Large intestine (tissue), 3 donors: Measurements from ENCODE around the gene ANKS1B. TPM values are rescaled to one million over a fixed set of nuclear protein-coding genes. Genes with fewer than 3 reads are reported as not detected.

Experiments used
- DNase-seq, 2 donors: peaks; one replicate each; pipeline versions ENCODE4 v3.0.0 to v3.0.0-alpha.2; 2013
- H3K27ac ChIP-seq: one replicate; pipeline ENCODE4 v1.5.1; 2013; ENCODE audit warnings: low read length
- H3K27me3 ChIP-seq: 2 replicates; pipeline ENCODE4 v1.6.1; 2013; ENCODE audit warnings: low read length; ENCODE audit not compliant: control insufficient read depth, insufficient read depth
- H3K36me3 ChIP-seq: 2 replicates; pipeline ENCODE4 v1.6.1; 2013; ENCODE audit warnings: low read length; ENCODE audit not compliant: control insufficient read depth, insufficient read depth
- H3K4me1 ChIP-seq: one replicate; pipeline ENCODE4 v1.6.1; 2013; ENCODE audit warnings: low read length; ENCODE audit not compliant: control insufficient read depth, insufficient read depth
- H3K4me3 ChIP-seq: one replicate; pipeline ENCODE4 v1.5.1; 2013; ENCODE audit warnings: low read length
- H3K9me3 ChIP-seq: one replicate; pipeline ENCODE4 v1.6.1; 2013; ENCODE audit warnings: mild to moderate bottlenecking, low read depth, low read length, moderate library complexity; ENCODE audit not compliant: control insufficient read depth
- WGBS: methylation state at CpG from one replicate; pipeline ENCODE4 v1.1.5; 2013; ENCODE audit warnings: low lambda C conversion rate; ENCODE audit not compliant: insufficient coverage; 5-methylcytosine and 5-hydroxymethylcytosine counted together
- polyA plus RNA-seq: library from polyadenylated mRNA; unstranded; fragments of 120-200 nt; gene quantifications from one replicate; pipeline ENCODE4 v1.2.1, GENCODE V29; 2013

Gene ANKS1B
- polyA plus RNA-seq, 1 donor: 2.4 TPM

DNA sequence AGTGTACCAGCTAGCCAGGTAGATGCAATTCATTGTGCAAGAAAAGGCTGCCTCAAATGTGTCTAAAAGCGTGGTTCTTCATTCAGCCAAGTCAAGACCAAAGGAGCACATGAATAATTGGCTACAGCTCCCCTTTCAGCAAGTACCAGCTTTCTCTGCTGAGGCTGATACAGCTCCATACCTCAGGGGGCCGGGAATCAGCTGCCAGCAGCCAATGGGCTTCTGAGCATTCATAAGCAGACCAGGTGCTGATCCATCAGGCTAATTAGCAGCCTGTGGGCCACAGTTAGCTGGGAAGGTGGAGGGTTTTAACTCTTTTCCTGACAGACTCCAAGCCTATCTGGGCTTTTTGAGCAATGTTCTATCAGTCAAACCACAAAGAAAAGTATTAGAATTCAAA, 1075.0 kb downstream of the ANKS1B start:
- no peaks in the 10 kb centered on the region for H3K9me3 ChIP-seq
- no CpG with 5 or more reads among the region's 2 CpGs for WGBS
- H3K36me3 ChIP-seq: no peaks in the 10 kb centered on the region
- H3K27ac ChIP-seq: no peak overlapping the region
- H3K4me1 ChIP-seq: no peaks in the 10 kb centered on the region
- H3K27me3 ChIP-seq: no peaks in the 10 kb centered on the region
- H3K4me3 ChIP-seq: no peak overlapping the region
- DNase-seq: no peak

DNA sequence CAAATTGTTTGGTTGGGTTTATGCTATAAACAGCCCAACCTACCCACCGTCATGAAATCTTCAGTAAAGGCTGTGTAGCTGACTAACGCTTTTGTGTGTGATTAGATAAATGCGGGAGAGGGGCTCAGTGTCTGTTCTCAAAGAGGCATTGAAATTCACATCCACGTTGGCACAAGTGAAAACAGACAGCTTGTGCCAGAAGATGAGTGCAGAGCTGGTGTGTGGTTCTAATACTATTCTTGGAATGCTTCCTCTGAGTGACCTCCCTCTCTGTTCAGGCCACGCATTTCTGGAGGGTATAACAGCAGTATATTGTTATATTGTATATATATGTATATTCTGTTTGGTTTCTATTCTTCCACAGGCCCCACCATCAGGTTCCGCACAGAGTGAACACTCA, 1075.9 kb downstream of the ANKS1B start:
- no peak for DNase-seq

DNA sequence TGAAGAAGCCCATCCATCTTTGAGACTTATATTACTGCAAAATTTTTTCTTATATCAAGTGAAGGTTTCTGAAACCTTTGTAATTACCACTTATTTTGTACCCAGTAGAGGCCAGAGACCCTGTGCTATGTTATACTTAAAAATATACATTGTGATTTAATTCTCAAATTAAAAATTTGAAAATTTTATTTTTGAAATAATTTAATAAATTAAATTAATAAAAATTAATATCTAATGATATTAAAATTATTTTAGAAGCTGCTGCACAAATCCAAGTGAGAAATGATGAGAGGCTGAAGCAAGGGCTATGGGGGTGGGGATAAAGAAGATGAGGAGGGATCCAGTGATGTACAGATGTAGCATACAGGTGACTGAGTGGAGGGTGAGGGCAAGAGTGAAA, 1080.9 kb downstream of the ANKS1B start:
- Histone ChIP-seq H3K27ac (no peak overlapping the region), H3K27me3 (no peaks in the 10 kb centered on the region), H3K4me3 (no peak overlapping the region), H3K36me3 (no peaks in the 10 kb centered on the region), H3K9me3 (no peaks in the 10 kb centered on the region), H3K4me1 (no peaks in the 10 kb centered on the region)
- DNase-seq: no peak

More for the DNA sequence above, 1075.9 kb downstream of the ANKS1B start:
- Histone ChIP-seq H3K9me3 (no peaks in the 10 kb centered on the region), H3K27me3 (no peaks in the 10 kb centered on the region), H3K4me3 (no peak overlapping the region), H3K27ac (no peak overlapping the region), H3K36me3 (no peaks in the 10 kb centered on the region), H3K4me1 (no peaks in the 10 kb centered on the region)
- WGBS: no CpG with 5 or more reads among the region's 6 CpGs

DNA sequence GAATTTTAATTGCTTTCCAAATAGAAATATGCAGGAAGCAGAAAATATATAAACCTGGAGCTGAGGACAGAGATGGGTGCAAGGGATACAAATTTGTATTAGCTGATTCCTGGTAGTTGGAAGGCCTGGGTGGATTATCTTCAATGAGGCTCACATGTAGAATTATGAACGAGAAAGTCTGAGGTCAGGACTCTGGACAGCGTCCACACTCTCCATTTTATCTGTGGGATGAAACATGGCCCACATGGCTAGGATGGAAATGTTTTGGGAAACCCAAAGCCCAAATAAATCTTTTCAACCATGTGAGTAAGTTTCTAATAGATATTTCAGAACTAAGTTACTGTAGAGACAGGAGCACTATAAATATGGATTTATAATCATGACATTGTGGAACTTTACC, 1083.5 kb downstream of the ANKS1B start:
- H3K4me3 ChIP-seq: no peak overlapping the region
- no peaks in the 10 kb centered on the region for H3K36me3 ChIP-seq
- no peaks in the 10 kb centered on the region for H3K9me3 ChIP-seq
- no peak overlapping the region for H3K27ac ChIP-seq
- peaks cover 10% of the 10 kb centered on the region for H3K27me3 ChIP-seq
- DNase-seq: no peak
- no peaks in the 10 kb centered on the region for H3K4me1 ChIP-seq
- no CpG with 5 or more reads among the region's 2 CpGs for WGBS

DNA sequence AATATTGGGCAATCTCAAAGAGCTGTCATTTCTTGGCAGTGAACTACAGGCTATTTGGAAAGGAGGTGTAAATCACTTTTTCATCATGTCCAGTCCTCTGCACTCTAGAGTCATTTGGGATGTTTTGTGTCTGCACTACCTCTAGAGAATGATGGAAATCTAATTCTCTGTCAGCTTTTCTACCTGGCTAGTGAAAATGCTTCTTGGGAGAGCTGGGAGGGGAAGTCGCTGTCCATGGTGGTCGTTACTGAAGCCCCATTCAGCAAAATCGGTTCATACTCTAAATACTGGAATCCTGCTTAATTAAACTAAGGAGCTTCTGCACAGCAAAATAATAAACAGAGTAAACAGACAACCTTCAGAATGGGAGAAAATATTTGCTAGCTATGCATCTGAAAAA, 1087.8 kb downstream of the ANKS1B start:
- Histone ChIP-seq H3K36me3 (no peaks in the 10 kb centered on the region), H3K4me1 (no peaks in the 10 kb centered on the region), H3K27ac (no peak overlapping the region), H3K4me3 (no peak overlapping the region), H3K27me3 (peaks cover 39% of the 10 kb centered on the region), H3K9me3 (no peaks in the 10 kb centered on the region)
- WGBS: no CpG with 5 or more reads among the region's 3 CpGs
- DNase-seq: no peak

DNA sequence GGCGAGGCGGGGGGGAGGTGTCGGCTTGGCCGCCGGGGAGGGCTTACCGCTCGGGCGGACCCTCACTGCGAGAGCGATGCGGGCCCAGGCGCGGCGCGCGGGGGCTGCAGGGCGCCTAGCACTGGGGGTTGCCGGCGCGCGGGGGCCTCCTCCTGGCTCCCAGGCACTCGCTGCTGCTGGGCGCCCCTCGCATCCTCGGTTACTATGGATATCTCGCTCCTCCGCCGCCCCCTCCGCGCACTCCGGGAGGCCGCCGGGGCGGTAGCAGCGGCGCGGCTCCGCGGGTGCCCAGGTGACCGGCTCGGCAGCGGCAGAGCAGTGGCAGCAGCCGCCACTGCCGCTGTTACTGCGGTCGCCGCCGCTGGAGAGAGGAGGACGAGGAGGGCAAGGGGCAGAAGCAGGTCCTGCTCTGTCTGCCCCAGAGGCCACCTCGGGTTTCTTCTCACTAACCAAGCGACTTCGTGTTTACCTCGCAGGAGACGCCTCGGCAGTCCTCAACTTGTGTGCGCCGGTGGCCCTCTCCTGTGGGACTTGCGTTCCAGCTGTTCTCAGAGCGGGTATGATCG, 1089.6 kb downstream of the ANKS1B start:
- Histone ChIP-seq H3K9me3 (no peaks in the 10 kb centered on the region), H3K27me3 (peaks cover 43% of the 10 kb centered on the region)

DNA sequence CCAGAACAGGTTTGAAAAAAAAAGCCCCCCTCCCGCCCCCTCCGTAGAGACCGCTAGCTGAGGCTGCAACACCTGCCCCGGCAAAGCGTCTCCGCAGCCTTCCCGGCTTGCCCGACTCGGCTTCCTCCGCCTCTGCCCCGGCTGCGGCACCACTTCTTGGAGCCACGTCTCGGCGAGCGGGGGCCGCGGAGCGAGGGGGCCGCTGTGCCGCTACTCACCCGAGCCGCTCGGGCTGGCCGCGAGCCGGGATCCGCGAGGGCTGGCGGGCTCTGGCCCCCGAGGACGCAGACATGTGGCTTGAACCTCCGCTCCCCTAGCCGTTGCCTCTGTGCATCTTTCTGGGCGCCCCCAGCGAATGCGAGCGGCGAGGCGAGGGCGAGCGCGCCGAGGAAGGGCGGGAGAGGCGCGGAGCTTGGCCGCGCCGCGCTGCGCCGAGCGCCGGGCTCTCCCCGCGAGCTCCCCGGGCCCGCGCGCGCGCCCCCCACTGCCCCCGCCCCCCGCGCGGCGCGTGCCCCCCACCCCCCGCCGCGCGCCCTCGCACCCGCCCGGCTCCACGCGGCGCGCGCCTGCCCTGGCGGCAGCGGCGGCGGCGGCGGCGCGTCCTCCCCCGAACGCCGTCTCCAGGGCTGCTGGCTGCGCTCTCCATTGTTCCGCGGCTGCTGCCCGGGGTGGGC, 1090.2 kb downstream of the ANKS1B start:
- Histone ChIP-seq H3K4me3 (no peak overlapping the region), H3K27ac (no peak overlapping the region), H3K4me1 (no peaks in the 10 kb centered on the region), H3K36me3 (no peaks in the 10 kb centered on the region), H3K27me3 (peaks cover 43% of the 10 kb centered on the region), H3K9me3 (no peaks in the 10 kb centered on the region)
- WGBS: no CpG with 5 or more reads among the region's 96 CpGs
- peak in 1 of 2 donors; percentile 8 for DNase-seq

More for the DNA sequence above, 1089.6 kb downstream of the ANKS1B start:
- H3K4me1 ChIP-seq: no peaks in the 10 kb centered on the region
- peak in 1 of 2 donors; percentile 14 for DNase-seq
- no peak overlapping the region for H3K4me3 ChIP-seq
- no peaks in the 10 kb centered on the region for H3K36me3 ChIP-seq
- WGBS: no CpG with 5 or more reads among the region's 60 CpGs
- H3K27ac ChIP-seq: no peak overlapping the region

DNA sequence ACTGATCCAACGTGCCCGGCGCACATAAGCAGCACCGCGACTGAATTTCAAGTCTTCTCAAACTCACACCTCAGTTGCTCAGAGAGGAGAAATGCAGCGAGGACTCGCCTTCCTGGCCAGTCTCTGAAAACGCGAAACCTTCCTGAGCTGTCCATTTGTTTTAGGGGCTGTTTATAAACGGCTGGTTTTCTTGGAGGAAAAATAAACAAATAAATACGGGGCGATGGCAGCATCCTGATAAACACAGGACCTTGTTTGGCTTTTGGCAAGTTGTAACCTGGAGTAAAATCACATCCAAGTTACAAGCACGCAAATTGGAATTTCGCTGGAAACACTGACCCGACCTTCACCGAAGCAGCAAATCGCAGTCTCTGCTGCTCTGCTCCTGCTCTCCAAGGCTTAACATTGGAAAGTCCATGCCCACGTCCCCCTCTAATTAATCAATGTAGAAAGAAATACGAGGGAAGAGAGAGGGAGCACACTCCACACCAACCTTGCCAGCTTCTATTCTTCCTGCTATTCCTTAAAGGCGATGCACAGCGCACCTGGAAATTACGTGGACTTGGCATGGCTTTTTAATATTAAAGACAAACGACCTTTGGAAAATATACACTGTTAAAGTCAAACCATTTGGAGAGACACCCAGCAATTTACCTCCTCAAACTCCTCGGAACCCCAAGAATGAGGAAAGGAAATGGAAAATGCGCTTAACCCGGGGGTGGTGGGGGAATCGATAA, 1090.9 kb downstream of the ANKS1B start:
- Histone ChIP-seq H3K4me1 (no peaks in the 10 kb centered on the region), H3K36me3 (no peaks in the 10 kb centered on the region), H3K4me3 (no peak overlapping the region), H3K27ac (no peak overlapping the region), H3K9me3 (no peaks in the 10 kb centered on the region), H3K27me3 (peaks cover 43% of the 10 kb centered on the region)
- WGBS: no CpG with 5 or more reads among the region's 27 CpGs
- no peak for DNase-seq

DNA sequence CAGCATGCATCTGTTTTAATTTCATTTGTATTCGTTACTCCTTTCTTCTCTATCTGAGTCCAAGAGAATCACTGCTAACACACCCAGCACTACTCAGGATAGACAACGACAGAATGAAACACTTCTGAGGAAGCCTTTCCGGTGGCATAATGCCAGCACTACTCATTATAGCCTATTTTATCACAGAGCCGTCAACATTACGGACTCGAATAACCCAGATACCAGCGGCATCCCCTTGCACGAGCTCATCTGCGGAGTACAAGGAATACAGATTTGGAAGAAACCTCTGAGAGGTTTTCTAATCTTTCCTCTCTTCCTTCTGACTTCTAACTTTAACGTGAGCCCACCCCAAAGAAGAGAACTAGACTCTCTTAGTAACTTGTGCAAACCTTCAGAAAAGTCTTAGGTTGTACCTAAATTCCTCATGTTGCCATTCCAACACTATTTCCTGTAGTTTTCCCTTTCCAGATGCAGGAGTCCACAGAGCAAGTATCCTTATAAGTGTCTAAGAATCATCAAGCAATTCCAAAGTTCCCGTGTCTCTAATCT, 1091.5 kb downstream of the ANKS1B start:
- H3K27me3 ChIP-seq: peaks cover 43% of the 10 kb centered on the region

DNA sequence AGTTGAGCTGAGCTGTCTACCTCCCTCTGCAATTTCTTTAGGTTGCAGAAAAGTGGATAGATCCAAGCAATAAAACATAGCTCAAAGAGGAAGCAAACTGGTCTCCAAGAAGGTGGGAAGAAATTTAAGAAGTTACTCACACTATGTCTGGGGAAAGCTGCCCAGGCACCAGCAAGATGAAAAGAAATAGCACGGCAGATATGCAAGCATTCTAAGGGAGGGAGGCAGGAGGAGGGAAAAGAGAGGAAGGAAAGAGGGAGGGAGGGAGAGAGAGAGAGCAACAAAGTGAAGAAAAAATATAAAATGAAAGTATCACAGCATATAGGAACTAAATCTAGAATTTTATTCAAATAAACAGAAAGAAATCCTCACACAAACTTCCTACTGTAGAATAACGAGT, 1099.0 kb downstream of the ANKS1B start:
- no peak for DNase-seq
- H3K36me3 ChIP-seq: no peaks in the 10 kb centered on the region
- no peaks in the 10 kb centered on the region for H3K4me1 ChIP-seq
- H3K4me3 ChIP-seq: no peak overlapping the region
- no peaks in the 10 kb centered on the region for H3K9me3 ChIP-seq
- peaks cover 3% of the 10 kb centered on the region for H3K27me3 ChIP-seq
- 7% methylated on average over 2 of the region's 2 CpGs for WGBS
- no peak overlapping the region for H3K27ac ChIP-seq

More for the DNA sequence above, 1091.5 kb downstream of the ANKS1B start:
- no peaks in the 10 kb centered on the region for H3K4me1 ChIP-seq
- H3K9me3 ChIP-seq: no peaks in the 10 kb centered on the region
- no peak overlapping the region for H3K4me3 ChIP-seq
- DNase-seq: no peak
- WGBS: 50% methylated on average over 2 of the region's 11 CpGs
- H3K27ac ChIP-seq: no peak overlapping the region
- no peaks in the 10 kb centered on the region for H3K36me3 ChIP-seq
